Uterus (tissue), 2 donors: Measurements from ENCODE around the gene LDLRAD4.

Source experiments
- POLR2A ChIP-seq, 2 donors: fragments of 450-650 bp; IDR thresholded peaks; one replicate each; pipeline ENCODE4 v1.6.1; 2016; ENCODE audit warnings: antibody characterized with exemption in 2 of 2, mild to moderate bottlenecking in 1 of 2, moderate library complexity in 1 of 2
- TF ChIP-seq, protein P1 (sequence below), 4 experiments: fragments of 200-600 bp in 2 of 4; fragments of 450-650 bp in 2 of 4; sonication (generic) in 2 of 4; IDR thresholded peaks; one replicate each; pipeline ENCODE4 v1.5.1; 2016 to 2019; ENCODE audit warnings: antibody characterized with exemption in 4 of 4, mild to moderate bottlenecking in 2 of 4, moderate library complexity in 1 of 4

DNA sequence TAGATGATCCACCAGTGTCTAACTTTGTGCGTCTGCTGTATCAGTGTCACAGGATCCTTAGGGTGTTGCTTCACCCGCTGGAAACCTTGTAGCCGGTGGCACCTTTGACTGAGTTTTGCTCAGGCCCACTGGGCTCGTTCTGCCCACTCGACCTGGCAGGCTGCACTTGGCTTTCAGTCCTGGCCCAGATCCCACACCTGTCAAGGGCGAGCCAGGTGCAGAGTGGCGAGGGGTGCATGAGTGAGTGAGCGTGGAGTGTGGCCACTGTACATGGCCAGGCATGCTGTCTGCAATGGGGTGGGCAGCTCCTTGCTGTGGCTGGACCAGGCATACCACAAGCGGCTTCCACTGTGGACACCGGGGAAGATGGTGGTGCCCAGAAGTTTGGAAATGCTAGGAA, 328.8 kb downstream of the LDLRAD4 start:
- TF ChIP-seq, protein P1, sequence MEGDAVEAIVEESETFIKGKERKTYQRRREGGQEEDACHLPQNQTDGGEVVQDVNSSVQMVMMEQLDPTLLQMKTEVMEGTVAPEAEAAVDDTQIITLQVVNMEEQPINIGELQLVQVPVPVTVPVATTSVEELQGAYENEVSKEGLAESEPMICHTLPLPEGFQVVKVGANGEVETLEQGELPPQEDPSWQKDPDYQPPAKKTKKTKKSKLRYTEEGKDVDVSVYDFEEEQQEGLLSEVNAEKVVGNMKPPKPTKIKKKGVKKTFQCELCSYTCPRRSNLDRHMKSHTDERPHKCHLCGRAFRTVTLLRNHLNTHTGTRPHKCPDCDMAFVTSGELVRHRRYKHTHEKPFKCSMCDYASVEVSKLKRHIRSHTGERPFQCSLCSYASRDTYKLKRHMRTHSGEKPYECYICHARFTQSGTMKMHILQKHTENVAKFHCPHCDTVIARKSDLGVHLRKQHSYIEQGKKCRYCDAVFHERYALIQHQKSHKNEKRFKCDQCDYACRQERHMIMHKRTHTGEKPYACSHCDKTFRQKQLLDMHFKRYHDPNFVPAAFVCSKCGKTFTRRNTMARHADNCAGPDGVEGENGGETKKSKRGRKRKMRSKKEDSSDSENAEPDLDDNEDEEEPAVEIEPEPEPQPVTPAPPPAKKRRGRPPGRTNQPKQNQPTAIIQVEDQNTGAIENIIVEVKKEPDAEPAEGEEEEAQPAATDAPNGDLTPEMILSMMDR (IDR thresholded peaks at IDR 0.05), result no peak
- TF ChIP-seq POLR2A (IDR thresholded peaks at IDR 0.05), result no peak
